UCSD-AML1 (cell line): Measurements from ENCODE around the gene NUFIP1.
"Not testable (repeated sequence)": the region's sequence is repeated elsewhere in the genome, so short reads cannot be mapped to it uniquely, and the experiment has no call there.

Experiments
- DNase-seq: peaks from one replicate; lab custom pipeline; 2025; ENCODE audit not compliant: unreplicated experiment; lab: John Stamatoyannopoulos, UW

NUFIP1 gene

GRCh38 chr13:44989071-44989889 is at the start of gene NUFIP1, which contains the start of gene GPALPP1:
TSS of gene NUFIP1 (minus strand) at chr13:44989471. CDS start at chr13:44989436, 35 bp downstream.
TSS of gene GPALPP1 (plus strand) at chr13:44989538. CDS start at chr13:44989655, 117 bp downstream.
- peak; percentile 87 for DNase-seq

GRCh38 chr13:45036206-45036605 is 46.9 kb upstream of the NUFIP1 start:
- DNase-seq = no peak

GRCh38 chr13:45034342-45034741 is 45.1 kb upstream of the NUFIP1 start:
- no peak for DNase-seq

- no peak for DNase-seq
Measured at GRCh38 chr13:45024847-45025246, 35.6 kb upstream of the NUFIP1 start.

- DNase-seq = no peak
Measured at GRCh38 chr13:45021250-45021649, 32.0 kb upstream of the NUFIP1 start.

- not testable (repeated sequence) for DNase-seq
Measured at GRCh38 chr13:45019981-45020380, 30.7 kb upstream of the NUFIP1 start.

- DNase-seq = no peak
Measured at GRCh38 chr13:45016792-45017425, 27.6 kb upstream of the NUFIP1 start.

GRCh38 chr13:45015300-45015699 is 26.0 kb upstream of the NUFIP1 start:
- no peak for DNase-seq

- DNase-seq = no peak
Measured at GRCh38 chr13:45011198-45011597, 21.9 kb upstream of the NUFIP1 start.

- no peak for DNase-seq
Measured at GRCh38 chr13:45007823-45008222, 18.6 kb upstream of the NUFIP1 start.

GRCh38 chr13:45007225-45007624 is 18.0 kb upstream of the NUFIP1 start:
- DNase-seq = no peak

- DNase-seq = no peak
Measured at GRCh38 chr13:45004096-45004495, 14.8 kb upstream of the NUFIP1 start.

- no peak for DNase-seq
Measured at GRCh38 chr13:45003417-45003816, 14.1 kb upstream of the NUFIP1 start.

GRCh38 chr13:44989941-44990340 is 670 bp upstream of the NUFIP1 start:
- peak; percentile 24 for DNase-seq

GRCh38 chr13:44978328-44978727 is 10.9 kb downstream of the NUFIP1 start:
- no peak for DNase-seq

GRCh38 chr13:44976949-44977583 is 12.2 kb downstream of the NUFIP1 start:
- DNase-seq = no peak

GRCh38 chr13:44976196-44976595 is 13.1 kb downstream of the NUFIP1 start:
- DNase-seq = no peak

- peak; percentile 14 for DNase-seq
Measured at GRCh38 chr13:44974056-44974793, 15.0 kb downstream of the NUFIP1 start.

- DNase-seq = no peak
Measured at GRCh38 chr13:44972956-44973581, 16.2 kb downstream of the NUFIP1 start.
